Panc1 (cell line): ENCODE data around the gene CHSY3.

Experiments
- REST ChIP-seq, 2 experiments: IDR thresholded peaks; 2 replicates each; pipeline ENCODE4 v1.6.1; 2011 to 2012; ENCODE audit warnings: low read depth in 2 of 2, control low read depth in 1 of 2, low read length in 1 of 2, mild to moderate bottlenecking in 1 of 2, moderate library complexity in 1 of 2; ENCODE audit not compliant: insufficient read depth in 1 of 2
- SIN3A ChIP-seq: IDR thresholded peaks from 2 replicates; pipeline ENCODE4 v1.6.1; 2012; ENCODE audit warnings: low read depth, mild to moderate bottlenecking, low read length, moderate library complexity, borderline replicate concordance; ENCODE audit not compliant: insufficient read depth
- TF ChIP-seq, protein P1 (sequence below): fragments of 450-650 bp; IDR thresholded peaks from 2 replicates; pipeline ENCODE4 v1.5.1; 2017; ENCODE audit warnings: mild to moderate bottlenecking

DNA sequence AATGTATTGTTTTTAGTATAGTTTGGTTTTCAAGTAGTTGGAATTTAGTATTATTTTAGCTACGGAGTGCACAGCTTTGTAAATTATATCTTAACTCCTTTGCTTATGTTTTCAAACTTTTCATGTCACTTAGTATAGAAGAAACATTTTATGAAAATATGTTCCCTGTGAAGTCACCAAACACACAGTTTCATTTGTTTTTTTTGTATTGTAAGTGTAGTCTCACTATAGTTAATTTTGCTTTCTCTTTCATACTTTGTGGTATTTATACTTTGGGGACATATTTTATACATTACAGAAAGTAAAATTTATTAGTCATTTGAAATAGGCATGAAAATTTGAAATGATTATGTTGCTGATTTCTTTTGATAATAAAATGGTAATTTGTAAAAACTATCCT is 5.0 kb downstream of the CHSY3 start:
- TF ChIP-seq, protein P1, sequence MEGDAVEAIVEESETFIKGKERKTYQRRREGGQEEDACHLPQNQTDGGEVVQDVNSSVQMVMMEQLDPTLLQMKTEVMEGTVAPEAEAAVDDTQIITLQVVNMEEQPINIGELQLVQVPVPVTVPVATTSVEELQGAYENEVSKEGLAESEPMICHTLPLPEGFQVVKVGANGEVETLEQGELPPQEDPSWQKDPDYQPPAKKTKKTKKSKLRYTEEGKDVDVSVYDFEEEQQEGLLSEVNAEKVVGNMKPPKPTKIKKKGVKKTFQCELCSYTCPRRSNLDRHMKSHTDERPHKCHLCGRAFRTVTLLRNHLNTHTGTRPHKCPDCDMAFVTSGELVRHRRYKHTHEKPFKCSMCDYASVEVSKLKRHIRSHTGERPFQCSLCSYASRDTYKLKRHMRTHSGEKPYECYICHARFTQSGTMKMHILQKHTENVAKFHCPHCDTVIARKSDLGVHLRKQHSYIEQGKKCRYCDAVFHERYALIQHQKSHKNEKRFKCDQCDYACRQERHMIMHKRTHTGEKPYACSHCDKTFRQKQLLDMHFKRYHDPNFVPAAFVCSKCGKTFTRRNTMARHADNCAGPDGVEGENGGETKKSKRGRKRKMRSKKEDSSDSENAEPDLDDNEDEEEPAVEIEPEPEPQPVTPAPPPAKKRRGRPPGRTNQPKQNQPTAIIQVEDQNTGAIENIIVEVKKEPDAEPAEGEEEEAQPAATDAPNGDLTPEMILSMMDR = no peak
- TF ChIP-seq REST (IDR thresholded peaks at IDR 0.05; ENCODE audit: insufficient read depth in 1 of 2, low read depth in 2 of 2, low read length in 1 of 2) = no peak
- TF ChIP-seq SIN3A = no peak
